GM12878 (cell line): ENCODE measurements around the gene KIDINS220. TPM values are rescaled to one million over a fixed set of nuclear protein-coding genes. Genes with fewer than 3 reads are reported as not detected.

Experiments
- ATAC-seq: fragments of 200-7000 bp; cut with Tn5 transposase; 3 replicates; pipeline ENCODE4 v1.9.1; 2020; ENCODE audit warnings: mild to moderate bottlenecking, moderate library complexity
- BruUV-seq: library from RNA; stranded (reverse); fragments of 400-500 nt; replicated peaks from 2 replicates; lab custom pipeline; 2021; lab: Mats Ljungman, UMichigan
- CTCF ChIA-PET: fragments of 300-600 bp; sonication (Branson Sonifier 250); formaldehyde crosslinking; extraction: SDS; loops from one replicate; lab custom pipeline; 2021; ENCODE audit warnings: inconsistent platforms; lab: Yijun Ruan, JAX
- POLR2A ChIA-PET: fragments of 350-600 bp; formaldehyde crosslinking; extraction: SDS; loops from one replicate; lab custom pipeline; 2021; ENCODE audit warnings: inconsistent platforms; lab: Charles Lee
- RAD21 ChIA-PET: fragments of 300-600 bp; sonication (Branson Sonifier 250); formaldehyde crosslinking; loops from one replicate; lab custom pipeline; 2023; ENCODE audit warnings: antibody characterized with exemption; ENCODE audit not compliant: unreplicated experiment; lab: Charles Lee
- SMC1A ChIA-PET: fragments of 300-600 bp; sonication (Branson Sonifier 250); formaldehyde crosslinking; loops from one replicate; lab custom pipeline; 2023; ENCODE audit not compliant: unreplicated experiment, uncharacterized antibody; lab: Charles Lee
- DNase-seq: peaks from one replicate; pipeline ENCODE4 v3.0.0-alpha.2; 2011; ENCODE audit warnings: low read depth, low spot score
- FAIRE-seq: peaks from 3 replicates; lab custom pipeline; 2011; peaks lifted over from hg19 to GRCh38; lab: Jason Lieb, UNC
- H2AFZ ChIP-seq: 2 replicates; pipeline ENCODE4 v1.6.0; 2011; ENCODE audit warnings: low read depth, low read length, control low read depth; ENCODE audit not compliant: control insufficient read depth
- H3K27ac ChIP-seq: 2 replicates; pipeline ENCODE4 v1.5.1; 2011; ENCODE audit warnings: control low read depth; ENCODE audit not compliant: control insufficient read depth, insufficient read depth
- H3K27me3 ChIP-seq, 2 experiments: replicated peaks in 1 of 2; 2 replicates each; pipeline versions ENCODE4 v1.6.0 to v1.6.1; 2011; ENCODE audit warnings: low read length in 1 of 2; ENCODE audit not compliant: control insufficient read depth in 2 of 2, insufficient read depth in 2 of 2
- H3K36me3 ChIP-seq, 2 experiments: 2 replicates each; pipeline ENCODE4 v1.5.1; 2011; ENCODE audit warnings: low read length in 1 of 2; ENCODE audit not compliant: control insufficient read depth in 2 of 2, insufficient read depth in 2 of 2
- H3K4me1 ChIP-seq: 2 replicates; pipeline ENCODE4 v1.6.1; 2011; ENCODE audit warnings: mild to moderate bottlenecking, low read length, moderate library complexity, mixed read lengths; ENCODE audit not compliant: control insufficient read depth, insufficient read depth
- H3K4me2 ChIP-seq: 2 replicates; pipeline ENCODE4 v1.6.0; 2011; ENCODE audit warnings: control low read depth; ENCODE audit not compliant: control insufficient read depth, insufficient read depth
- H3K4me3 ChIP-seq: fragments of 200-600 bp; sonication (generic); 2 replicates; pipeline ENCODE4 v1.5.1; 2016
- H3K79me2 ChIP-seq: 2 replicates; pipeline ENCODE4 v1.6.0; 2011; ENCODE audit warnings: low read length; ENCODE audit not compliant: control insufficient read depth, insufficient read depth
- H3K9ac ChIP-seq: 2 replicates; pipeline ENCODE4 v1.8.0; 2011; ENCODE audit warnings: low read length, control low read depth, mixed read lengths; ENCODE audit not compliant: control insufficient read depth, insufficient read depth
- H3K9me3 ChIP-seq: replicated peaks from 3 replicates; pipeline ENCODE4 v1.5.1; 2011; ENCODE audit warnings: mild to moderate bottlenecking, low read length; ENCODE audit not compliant: control insufficient read depth, insufficient read depth
- H4K20me1 ChIP-seq: 2 replicates; pipeline ENCODE4 v1.6.0; 2011; ENCODE audit not compliant: control insufficient read depth, insufficient read depth
- FOXM1 ChIP-seq: IDR thresholded peaks from 2 replicates; pipeline ENCODE4 v1.6.1; 2012; ENCODE audit warnings: low read depth, mild to moderate bottlenecking, inconsistent platforms, low read length, moderate library complexity
- KLF5 ChIP-seq: fragments of 450-650 bp; IDR thresholded peaks from 2 replicates; pipeline ENCODE4 v1.6.1; 2014; ENCODE audit warnings: mild to moderate bottlenecking; ENCODE audit not compliant: partially characterized antibody
- SMAD5 ChIP-seq: IDR thresholded peaks from 2 replicates; pipeline ENCODE4 v1.6.1; 2016; ENCODE audit warnings: antibody characterized with exemption, low read depth
- SUZ12 ChIP-seq: fragments of 200-600 bp; sonication (generic); IDR thresholded peaks from one replicate; pipeline ENCODE4 v1.6.1; 2018; ENCODE audit warnings: antibody characterized with exemption, mild to moderate bottlenecking; ENCODE audit not compliant: unreplicated experiment
- ZBTB4 ChIP-seq: fragments of 450-650 bp; formaldehyde crosslinking; IDR thresholded peaks from 2 replicates; pipeline ENCODE4 v1.4.0; 2022; ENCODE audit warnings: mild to moderate bottlenecking, moderate library complexity
- ZBTB40 ChIP-seq: fragments of 450-650 bp; IDR thresholded peaks from 2 replicates; pipeline ENCODE4 v1.6.1; 2016; ENCODE audit warnings: mild to moderate bottlenecking, moderate library complexity, borderline replicate concordance
- WGBS: methylation state at CpG from one replicate; pipeline ENCODE4 v1.1.6; 2016; ENCODE audit warnings: low lambda C conversion rate; ENCODE audit not compliant: insufficient replicate concordance, insufficient coverage; ENCODE audit errors: missing lambda C conversion rate; 5-methylcytosine and 5-hydroxymethylcytosine counted together
- in situ Hi-C: fragments of 300-500 bp; cut with MboI; formaldehyde crosslinking; loops from 9 replicates; pipeline ENCODE4 v1.14.3; 2018; ENCODE audit warnings: mixed read lengths
- intact Hi-C: fragments of 100-400 bp; cut with micrococcal nuclease; formaldehyde crosslinking; loops from one replicate; pipeline ENCODE4 v1.14.2; 2022; ENCODE audit not compliant: unreplicated experiment
- polyA plus RNA-seq, 11 experiments: library from polyadenylated mRNA; depleted of rRNA in 4 of 11; unstranded in 6 of 11; stranded (reverse) in 5 of 11; fragments of >200 nt; fragmentation: Nextera tagmentation in 4 of 11; fragmentation: Illumina TruSeq in 1 of 11; extraction: Ambion mirVana in 4 of 11; extraction: Trizol in 1 of 11; gene quantifications; 1 replicate in 1 of 11; 2 replicates in 10 of 11; pipeline versions ENCODE4 v1.2.1 to v1.2.3, GENCODE V29; 2011 to 2016; ENCODE audit warnings: inconsistent platforms in 2 of 11, missing spikeins in 2 of 11, low read depth in 1 of 11
- total RNA-seq, 4 experiments: library from RNA; depleted of rRNA in 3 of 4; stranded (reverse); fragments of >200 nt in 3 of 4; fragmentation: Illumina TruSeq in 1 of 4; extraction: Trizol in 1 of 4; gene quantifications; 2 replicates each; pipeline versions ENCODE4 v1.2.1 to v1.2.3, GENCODE V29; 2013 to 2021

The KIDINS220 gene
- total and polyA plus RNA-seq, 10 of the 15 experiments (the other 5 are each of a cell fraction or from before 2014, with no cell fraction given): 6.0 to 31.2 (median 16.0) TPM

GRCh38 chr2:8779795-8780671 is 57.4 kb downstream of the KIDINS220 start:
- H3K9ac ChIP-seq: no peak overlapping the region
- WGBS: 99% methylated on average over 4 of the region's 4 CpGs
- ChIA-PET CTCF (no interaction called here), SMC1A (interaction anchor here (1.8 kb wide), 1 partner anchor 14 kb away, joined by 4 read pairs; no protein-coding TSS in a partner anchor), RAD21 (no interaction called here), POLR2A (no interaction called here)
- no peak for DNase-seq
- ATAC-seq: no peak
- no peak for FAIRE-seq
- H3K9me3 ChIP-seq: no peaks in the 10 kb centered on the region
- no peak overlapping the region for H2AFZ ChIP-seq
- TF ChIP-seq ZBTB4 (CRISPR knock-in tag) (no peak), FOXM1 (no peak), ZBTB40 (no peak), SMAD5 (no peak), SUZ12 (no peak), KLF5 (no peak)
- no peaks in the 10 kb centered on the region for H3K27me3 ChIP-seq
- intact Hi-C loops: no loop called here
- H3K79me2 ChIP-seq: no peaks in the 10 kb centered on the region
- H3K36me3 ChIP-seq: peaks cover 3 to 15% of the 10 kb centered on the region in 2 experiments; a peak in 3 of 4 replicates
- BruUV-seq: no TSS peak
- H3K4me3 ChIP-seq: no peak overlapping the region
- in situ Hi-C loops: no loop called here
- H4K20me1 ChIP-seq: no peaks in the 10 kb centered on the region
- no peak overlapping the region for H3K27ac ChIP-seq
- no peaks in the 10 kb centered on the region for H3K4me1 ChIP-seq
- no peak overlapping the region for H3K4me2 ChIP-seq
